Osteoblast (primary cell): ENCODE measurements around the gene ZNF763. TPM values are rescaled to one million over a fixed set of nuclear protein-coding genes. Genes with fewer than 3 reads are reported as not detected.

Experiments
- DNase-seq: peaks from one replicate; pipeline ENCODE4 v3.0.0; 2011; ENCODE audit warnings: low spot score, mixed read lengths; ENCODE audit not compliant: insufficient read length; ENCODE audit errors: missing footprints
- H2AFZ ChIP-seq: 2 replicates; pipeline ENCODE4 v1.6.0; 2011; ENCODE audit warnings: mild to moderate bottlenecking, low read length
- H3K27ac ChIP-seq: 2 replicates; pipeline ENCODE4 v1.5.1; 2011; ENCODE audit warnings: mild to moderate bottlenecking, low read depth, low read length, moderate library complexity
- H3K27me3 ChIP-seq: 2 replicates; pipeline ENCODE4 v1.6.0; 2012; ENCODE audit warnings: mild to moderate bottlenecking, control low read depth, inconsistent platforms, low read length, moderate library complexity; ENCODE audit not compliant: insufficient read depth
- H3K36me3 ChIP-seq: 2 replicates; pipeline ENCODE4 v1.5.1; 2011; ENCODE audit warnings: mild to moderate bottlenecking, low read length, control low read depth, moderate library complexity; ENCODE audit not compliant: insufficient read depth
- H3K4me1 ChIP-seq: 2 replicates; pipeline ENCODE4 v1.5.1; 2011; ENCODE audit warnings: mild to moderate bottlenecking, low read length, control low read depth, moderate library complexity; ENCODE audit not compliant: insufficient read depth
- H3K4me2 ChIP-seq: 2 replicates; pipeline ENCODE4 v1.6.0; 2011; ENCODE audit warnings: mild to moderate bottlenecking, low read length; ENCODE audit not compliant: insufficient read depth
- H3K4me3 ChIP-seq: fragments of 200-600 bp; sonication (generic); 3 replicates; pipeline ENCODE4 v1.5.1; 2012; ENCODE audit warnings: mild to moderate bottlenecking, low read length, inconsistent platforms; ENCODE audit not compliant: insufficient read depth
- H3K79me2 ChIP-seq: 2 replicates; pipeline ENCODE4 v1.6.0; 2012; ENCODE audit warnings: mild to moderate bottlenecking, low read length, control low read depth, inconsistent platforms; ENCODE audit not compliant: insufficient read depth
- H3K9me3 ChIP-seq: 2 replicates; pipeline ENCODE4 v1.5.1; 2011; ENCODE audit warnings: low read depth, low read length, control low read depth
- H4K20me1 ChIP-seq: 2 replicates; pipeline ENCODE4 v1.6.0; 2012; ENCODE audit warnings: mild to moderate bottlenecking, low read length, control low read depth; ENCODE audit not compliant: insufficient read depth
- total RNA-seq: library from RNA; depleted of rRNA; stranded (reverse); fragments of >200 nt; gene quantifications from 2 replicates; pipeline ENCODE4 v1.2.3, GENCODE V29; 2012
- TF ChIP-seq, protein P1 (sequence below): IDR thresholded peaks from 2 replicates; pipeline ENCODE4 v1.5.1; 2011; ENCODE audit warnings: mild to moderate bottlenecking, low read depth, low read length, moderate library complexity; ENCODE audit errors: extremely low read depth

The ZNF763 gene
- total RNA-seq, 1 donor: 2.5 TPM

DNA sequence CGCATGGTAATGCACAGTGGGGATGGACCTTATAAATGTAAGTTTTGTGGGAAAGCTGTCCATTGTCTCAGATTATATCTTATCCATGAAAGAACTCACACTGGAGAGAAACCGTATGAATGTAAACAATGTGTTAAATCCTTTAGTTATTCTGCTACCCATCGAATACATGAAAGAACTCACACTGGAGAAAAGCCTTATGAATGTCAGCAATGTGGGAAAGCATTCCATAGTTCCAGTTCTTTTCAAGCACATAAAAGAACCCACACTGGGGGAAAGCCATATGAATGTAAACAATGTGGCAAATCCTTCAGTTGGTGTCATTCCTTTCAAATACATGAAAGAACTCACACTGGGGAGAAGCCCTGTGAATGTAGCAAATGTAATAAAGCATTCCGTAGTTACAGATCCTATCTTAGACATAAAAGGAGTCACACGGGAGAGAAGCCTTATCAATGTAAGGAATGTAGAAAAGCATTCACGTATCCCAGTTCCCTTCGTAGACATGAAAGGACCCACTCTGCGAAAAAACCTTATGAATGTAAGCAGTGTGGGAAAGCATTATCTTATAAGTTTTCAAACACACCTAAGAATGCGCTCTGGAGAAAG is 13.8 kb downstream of the ZNF763 start:
- Histone ChIP-seq H3K9me3 (peaks cover 39% of the 10 kb centered on the region), H3K4me1 (no peaks in the 10 kb centered on the region), H3K27ac (no peak overlapping the region), H3K4me2 (no peak overlapping the region), H3K36me3 (no peaks in the 10 kb centered on the region), H3K27me3 (no peaks in the 10 kb centered on the region), H2AFZ (no peak overlapping the region), H3K79me2 (no peaks in the 10 kb centered on the region), H4K20me1 (no peaks in the 10 kb centered on the region), H3K4me3 (no peak overlapping the region)
- no peak for DNase-seq
- TF ChIP-seq, protein P1, sequence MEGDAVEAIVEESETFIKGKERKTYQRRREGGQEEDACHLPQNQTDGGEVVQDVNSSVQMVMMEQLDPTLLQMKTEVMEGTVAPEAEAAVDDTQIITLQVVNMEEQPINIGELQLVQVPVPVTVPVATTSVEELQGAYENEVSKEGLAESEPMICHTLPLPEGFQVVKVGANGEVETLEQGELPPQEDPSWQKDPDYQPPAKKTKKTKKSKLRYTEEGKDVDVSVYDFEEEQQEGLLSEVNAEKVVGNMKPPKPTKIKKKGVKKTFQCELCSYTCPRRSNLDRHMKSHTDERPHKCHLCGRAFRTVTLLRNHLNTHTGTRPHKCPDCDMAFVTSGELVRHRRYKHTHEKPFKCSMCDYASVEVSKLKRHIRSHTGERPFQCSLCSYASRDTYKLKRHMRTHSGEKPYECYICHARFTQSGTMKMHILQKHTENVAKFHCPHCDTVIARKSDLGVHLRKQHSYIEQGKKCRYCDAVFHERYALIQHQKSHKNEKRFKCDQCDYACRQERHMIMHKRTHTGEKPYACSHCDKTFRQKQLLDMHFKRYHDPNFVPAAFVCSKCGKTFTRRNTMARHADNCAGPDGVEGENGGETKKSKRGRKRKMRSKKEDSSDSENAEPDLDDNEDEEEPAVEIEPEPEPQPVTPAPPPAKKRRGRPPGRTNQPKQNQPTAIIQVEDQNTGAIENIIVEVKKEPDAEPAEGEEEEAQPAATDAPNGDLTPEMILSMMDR: no peak

DNA sequence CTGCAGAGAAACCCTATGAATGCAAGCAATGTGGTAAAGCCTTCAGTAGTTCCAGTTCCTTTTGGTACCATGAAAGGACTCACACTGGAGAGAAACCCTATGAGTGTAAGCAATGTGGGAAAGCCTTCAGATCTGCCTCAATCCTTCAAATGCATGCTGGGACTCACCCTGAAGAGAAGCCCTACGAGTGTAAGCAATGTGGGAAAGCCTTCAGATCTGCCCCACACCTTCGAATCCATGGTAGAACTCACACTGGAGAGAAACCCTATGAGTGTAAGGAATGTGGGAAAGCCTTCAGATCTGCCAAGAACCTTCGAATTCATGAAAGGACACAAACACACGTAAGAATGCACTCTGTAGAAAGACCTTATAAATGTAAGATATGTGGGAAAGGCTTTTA is 14.7 kb downstream of the ZNF763 start:
- no peak for DNase-seq
- H3K27ac ChIP-seq: no peak overlapping the region
- H3K9me3 ChIP-seq: peaks cover 39% of the 10 kb centered on the region
- no peaks in the 10 kb centered on the region for H4K20me1 ChIP-seq
- H2AFZ ChIP-seq: no peak overlapping the region
- no peaks in the 10 kb centered on the region for H3K36me3 ChIP-seq
- H3K4me3 ChIP-seq: no peak overlapping the region
- H3K4me1 ChIP-seq: no peaks in the 10 kb centered on the region
- H3K4me2 ChIP-seq: no peak overlapping the region
- no peaks in the 10 kb centered on the region for H3K79me2 ChIP-seq
- TF ChIP-seq, protein P1: no peak
- H3K27me3 ChIP-seq: no peaks in the 10 kb centered on the region

DNA sequence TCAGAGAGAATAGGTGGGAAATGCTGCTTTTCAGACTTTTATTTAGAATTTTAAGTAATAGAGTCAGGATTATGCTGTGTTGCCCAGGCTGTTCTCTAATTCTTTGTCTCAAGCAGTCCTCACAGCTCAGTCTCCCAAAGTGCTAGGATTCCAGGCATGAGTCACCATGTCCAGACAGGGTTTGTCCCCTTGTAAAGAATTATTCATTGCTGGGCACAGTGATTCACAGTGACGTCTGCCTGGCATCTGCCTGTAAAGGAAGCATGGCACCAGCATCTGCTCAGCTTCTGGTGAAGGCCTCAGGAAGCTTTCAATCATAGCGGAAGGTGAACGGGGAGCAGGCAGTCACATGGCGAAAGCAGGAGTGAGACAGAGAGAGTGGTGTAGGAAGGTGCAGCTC is 17.7 kb downstream of the ZNF763 start:
- Histone ChIP-seq H3K27ac (no peak overlapping the region), H3K79me2 (no peaks in the 10 kb centered on the region), H3K4me3 (no peak overlapping the region), H4K20me1 (no peaks in the 10 kb centered on the region), H3K27me3 (no peaks in the 10 kb centered on the region), H3K9me3 (peaks cover 35% of the 10 kb centered on the region), H2AFZ (no peak overlapping the region), H3K4me2 (no peak overlapping the region), H3K4me1 (peaks cover 2% of the 10 kb centered on the region), H3K36me3 (no peaks in the 10 kb centered on the region)
- no peak for DNase-seq
- TF ChIP-seq, protein P1: no peak

DNA sequence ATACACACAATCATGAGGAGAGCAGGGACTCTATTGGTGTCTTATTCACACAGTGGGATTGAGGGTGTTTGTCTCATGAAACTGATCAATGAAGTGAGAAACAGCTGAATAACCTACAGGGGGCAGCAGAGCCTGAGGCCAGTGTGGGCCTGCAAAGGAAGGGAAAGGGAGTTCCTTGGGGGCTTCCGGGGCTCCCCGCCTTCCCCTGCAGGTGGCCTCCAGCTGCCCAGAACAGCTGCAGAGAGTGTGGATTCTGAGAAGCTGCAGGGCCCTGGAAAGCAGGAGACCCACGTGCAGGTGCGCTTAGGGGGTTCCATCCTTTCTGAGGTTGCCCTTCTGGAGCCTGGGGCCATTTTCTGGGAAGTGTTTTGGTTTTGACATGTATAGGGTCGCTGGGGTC is 20.1 kb downstream of the ZNF763 start:
- H3K9me3 ChIP-seq: peaks cover 21% of the 10 kb centered on the region
- H3K4me2 ChIP-seq: no peak overlapping the region
- peaks cover 2% of the 10 kb centered on the region for H3K79me2 ChIP-seq
- TF ChIP-seq, protein P1: no peak
- H3K27me3 ChIP-seq: no peaks in the 10 kb centered on the region
- DNase-seq: no peak
- H3K4me1 ChIP-seq: peaks cover 5% of the 10 kb centered on the region
- H2AFZ ChIP-seq: no peak overlapping the region
- no peak overlapping the region for H3K4me3 ChIP-seq
- no peak overlapping the region for H3K27ac ChIP-seq
- H4K20me1 ChIP-seq: no peaks in the 10 kb centered on the region
- no peaks in the 10 kb centered on the region for H3K36me3 ChIP-seq
